ENCODE data around the gene MYO5A.

- TF ChIP-seq TAF1 (IDR thresholded peaks at IDR 0.05; ENCODE audit: borderline replicate concordance, low read depth, low read length) (no peak), CTCF (IDR thresholded peaks at IDR 0.05 in 2 of 3, conservative IDR thresholded peaks at IDR 0.05 in 1 of 3; ENCODE audit: control insufficient read depth in 2 of 3, extremely low read depth in 1 of 3, insufficient read depth in 1 of 3, low read depth in 3 of 3, low read length in 3 of 3) (no peak), KDM1A (IDR thresholded peaks at IDR 0.05; ENCODE audit: borderline replicate concordance) (no peak), RCOR1 (conservative IDR thresholded peaks at IDR 0.05; ENCODE audit: low read depth, low read length) (no peak), ZNF274 (IDR thresholded peaks at IDR 0.05; ENCODE audit: insufficient read depth, insufficient read length) (no peak), JUNB (IDR thresholded peaks at IDR 0.05) (no peak)
These were observed 169.0 kb downstream of the MYO5A start for GRCh38 chr15:52359722-52360121.
